Measurements from ENCODE around the gene IL31. TPM values are rescaled to one million over a fixed set of nuclear protein-coding genes. Genes with fewer than 3 reads are reported as not detected.

The IL31 gene
- total RNA-seq, 2 donors from 2014 or later = not detected

DNA sequence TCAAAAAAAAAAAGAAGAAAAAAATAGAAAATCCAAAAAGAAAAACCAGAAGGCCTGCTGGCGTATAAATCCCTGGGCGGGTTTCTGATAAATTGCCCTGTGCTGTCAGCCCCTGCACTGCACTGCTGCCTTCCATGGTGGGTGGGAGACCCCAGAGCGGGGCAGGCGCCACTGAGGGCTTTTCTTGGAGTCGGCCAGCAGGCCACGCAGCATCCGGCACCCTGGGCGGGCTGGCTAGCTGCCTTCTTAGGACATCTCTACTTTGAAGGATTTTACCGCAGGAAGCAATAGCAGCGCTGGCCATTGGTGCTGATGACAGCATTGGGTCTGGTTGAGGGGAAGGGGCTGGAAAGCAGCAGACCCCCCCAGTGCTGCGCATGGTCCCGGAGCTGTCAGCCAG, 29.1 kb downstream of the IL31 start:
- Histone ChIP-seq H3K9me3 (no peaks in the 10 kb centered on the region), H3K27me3 (replicated peaks; ENCODE audit: insufficient read depth) (no peaks in the 10 kb centered on the region), H3K4me3 (no peak overlapping the region), H3K4me1 (replicated peaks) (no peaks in the 10 kb centered on the region), H3K27ac (no peak overlapping the region), H3K36me3 (peaks cover 3 to 15% of the 10 kb centered on the region in 2 donors)
- intact Hi-C loops (cut with DNase I) = no loop called here
- TF ChIP-seq POLR2AphosphoS5 (IDR thresholded peaks at IDR 0.05) = no peak
- no peak for TF ChIP-seq POLR2A (IDR thresholded peaks at IDR 0.05)
- no peak for TF ChIP-seq CTCF (IDR thresholded peaks at IDR 0.05)
- no peak for DNase-seq (ENCODE audit: low spot score)
- 95% methylated on average over 12 of the region's 12 CpGs for WGBS

- no peaks in the 10 kb centered on the region for H3K9me3 ChIP-seq
- WGBS = 77% methylated on average over 6 of the region's 6 CpGs
- no peak overlapping the region for H3K27ac ChIP-seq
- intact Hi-C loops (cut with DNase I) = no loop called here
- H3K27me3 ChIP-seq (replicated peaks; ENCODE audit: insufficient read depth) = no peaks in the 10 kb centered on the region
- TF ChIP-seq POLR2AphosphoS5 (IDR thresholded peaks at IDR 0.05) = no peak
- TF ChIP-seq CTCF (IDR thresholded peaks at IDR 0.05) = no peak
- TF ChIP-seq POLR2A (IDR thresholded peaks at IDR 0.05) = no peak
- no peak for DNase-seq (ENCODE audit: low spot score)
- H3K4me1 ChIP-seq (replicated peaks) = no peaks in the 10 kb centered on the region
- no peak overlapping the region for H3K4me3 ChIP-seq
- H3K36me3 ChIP-seq = peaks cover 3 to 15% of the 10 kb centered on the region in 2 donors
These were observed 31.2 kb downstream of the IL31 start for GRCh38 chr12:122142857-122143256.

- Histone ChIP-seq H3K27ac (no peak overlapping the region), H3K4me1 (replicated peaks) (no peaks in the 10 kb centered on the region), H3K36me3 (peaks cover 3 to 15% of the 10 kb centered on the region in 2 donors), H3K27me3 (replicated peaks; ENCODE audit: insufficient read depth) (no peaks in the 10 kb centered on the region), H3K9me3 (no peaks in the 10 kb centered on the region), H3K4me3 (no peak overlapping the region)
- TF ChIP-seq POLR2A (IDR thresholded peaks at IDR 0.05) = no peak
- no peak for TF ChIP-seq CTCF (IDR thresholded peaks at IDR 0.05)
- TF ChIP-seq POLR2AphosphoS5 (IDR thresholded peaks at IDR 0.05) = no peak
- no peak for DNase-seq (ENCODE audit: low spot score)
- intact Hi-C loops (cut with DNase I) = no loop called here
- WGBS = 83% methylated on average over 21 of the region's 21 CpGs
These were observed 31.9 kb downstream of the IL31 start for GRCh38 chr12:122141911-122142725.

DNA sequence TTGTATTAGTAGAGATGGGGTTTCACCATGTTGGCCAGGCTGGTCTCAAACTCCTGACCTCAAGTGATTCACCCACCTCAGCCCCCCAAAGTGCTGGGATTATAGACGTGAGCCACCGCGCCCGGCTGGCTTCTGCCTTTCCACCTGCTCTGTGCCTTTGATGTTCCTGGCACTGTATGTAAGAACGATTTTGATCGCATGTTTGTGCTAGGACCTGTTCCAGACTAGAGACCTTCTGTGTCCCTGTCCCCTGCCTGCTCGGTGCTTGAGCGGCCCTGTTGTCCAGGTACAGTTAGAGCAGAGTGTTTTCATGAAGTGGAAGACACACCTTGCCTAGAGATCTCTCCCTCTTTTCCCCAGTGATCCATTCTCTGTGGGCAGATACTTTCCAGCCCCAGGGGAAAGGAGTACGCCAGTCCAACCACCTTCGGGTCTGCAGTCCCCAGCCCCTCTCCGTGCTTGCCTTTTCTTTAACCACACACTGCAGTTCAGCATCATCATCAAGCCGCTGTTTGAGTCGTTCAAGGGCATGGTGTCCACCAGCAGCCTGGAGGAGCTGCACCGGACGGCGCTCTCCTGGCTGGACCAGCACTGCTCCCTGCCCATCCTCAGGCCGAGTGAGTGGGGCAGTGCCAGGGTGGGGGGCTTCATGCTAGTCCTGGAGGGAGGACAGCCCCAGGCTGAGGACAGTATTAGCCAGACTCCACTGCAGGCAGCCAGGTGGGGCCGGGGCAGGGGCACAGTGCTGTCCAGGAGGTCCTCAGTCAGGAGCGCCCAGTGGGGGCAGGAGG, 33.4 kb downstream of the IL31 start:
- 93% methylated on average over 17 of the region's 19 CpGs for WGBS
- TF ChIP-seq POLR2AphosphoS5 (IDR thresholded peaks at IDR 0.05) (no peak), POLR2A (IDR thresholded peaks at IDR 0.05) (no peak), CTCF (IDR thresholded peaks at IDR 0.05) (no peak)
- no peaks in the 10 kb centered on the region for H3K9me3 ChIP-seq
- H3K27me3 ChIP-seq (replicated peaks; ENCODE audit: insufficient read depth) = no peaks in the 10 kb centered on the region
- intact Hi-C loops (cut with DNase I) = no loop called here
- no peak overlapping the region for H3K27ac ChIP-seq
- H3K4me1 ChIP-seq (replicated peaks) = no peaks in the 10 kb centered on the region
- no peak for DNase-seq (ENCODE audit: low spot score)
- peaks cover 3 to 15% of the 10 kb centered on the region in 2 donors for H3K36me3 ChIP-seq
- H3K4me3 ChIP-seq = no peak overlapping the region

All from prostate gland (tissue), 2 donors.